Neutrophil (primary cell): ENCODE results near the gene IPPK.
A peak's percentile ranks its signal among the peaks of the same experiment; 100 is the strongest.

Source experiments
- H3K27ac ChIP-seq: fragments of 200-600 bp; sonication (generic); 2 replicates; pipeline ENCODE4 v1.5.1; 2016; ENCODE audit warnings: mild to moderate bottlenecking, moderate library complexity
- H3K27me3 ChIP-seq: fragments of 200-600 bp; sonication (generic); 2 replicates; pipeline ENCODE4 v1.6.0; 2016; ENCODE audit warnings: mild to moderate bottlenecking
- H3K36me3 ChIP-seq: fragments of 200-600 bp; sonication (generic); 2 replicates; pipeline ENCODE4 v1.5.1; 2017
- H3K4me1 ChIP-seq, 2 experiments: fragments of 200-600 bp in 1 of 2; sonication (generic) in 1 of 2; 1 replicate in 1 of 2; 2 replicates in 1 of 2; pipeline versions ENCODE4 v1.5.1 to v1.6.1; 2013 to 2016; ENCODE audit warnings: low read depth in 1 of 2, low read length in 1 of 2, mild to moderate bottlenecking in 1 of 2, moderate library complexity in 1 of 2; ENCODE audit not compliant: control insufficient read depth in 1 of 2, insufficient read depth in 1 of 2
- H3K4me3 ChIP-seq, 2 experiments: fragments of 200-600 bp in 1 of 2; sonication (generic) in 1 of 2; 1 replicate in 1 of 2; 2 replicates in 1 of 2; pipeline ENCODE4 v1.5.1; 2013 to 2016; ENCODE audit warnings: low read depth in 1 of 2, low read length in 1 of 2, mild to moderate bottlenecking in 1 of 2, moderate library complexity in 1 of 2
- H3K9me3 ChIP-seq: fragments of 200-600 bp; sonication (generic); 2 replicates; pipeline ENCODE4 v1.5.1; 2016
- CTCF ChIP-seq: fragments of 200-600 bp; sonication (generic); IDR thresholded peaks from 2 replicates; pipeline ENCODE4 v1.5.1; 2016; ENCODE audit warnings: antibody characterized with exemption

The IPPK gene

GRCh38 chr9:92716557-92716956, 46.6 kb upstream of the IPPK start:
- Histone ChIP-seq H3K27me3 (no peaks in the 10 kb centered on the region), H3K27ac (no peak overlapping the region), H3K9me3 (no peaks in the 10 kb centered on the region), H3K36me3 (peaks cover 91% of the 10 kb centered on the region), H3K4me3 (no peak overlapping the region), H3K4me1 (peaks cover 22 to 23% of the 10 kb centered on the region in 2 experiments)
- peak; percentile 85 for TF ChIP-seq CTCF

- TF ChIP-seq CTCF: no peak
- Histone ChIP-seq H3K27ac (no peak overlapping the region), H3K9me3 (no peaks in the 10 kb centered on the region), H3K4me1 (peaks cover 17 to 19% of the 10 kb centered on the region in 2 experiments), H3K36me3 (peaks cover 91% of the 10 kb centered on the region), H3K27me3 (no peaks in the 10 kb centered on the region), H3K4me3 (no peak overlapping the region)
Observed at GRCh38 chr9:92715488-92716231, 45.7 kb upstream of the IPPK start.

GRCh38 chr9:92714787-92715487, 45.0 kb upstream of the IPPK start:
- Histone ChIP-seq H3K4me3 (no peak overlapping the region), H3K36me3 (peaks cover 91% of the 10 kb centered on the region), H3K4me1 (peaks cover 14 to 15% of the 10 kb centered on the region in 2 experiments), H3K27ac (no peak overlapping the region), H3K27me3 (no peaks in the 10 kb centered on the region), H3K9me3 (no peaks in the 10 kb centered on the region)
- no peak for TF ChIP-seq CTCF

GRCh38 chr9:92714016-92714415, 44.1 kb upstream of the IPPK start:
- peaks cover 14 to 15% of the 10 kb centered on the region in 2 experiments for H3K4me1 ChIP-seq
- peaks cover 91% of the 10 kb centered on the region for H3K36me3 ChIP-seq
- H3K27ac ChIP-seq: no peak overlapping the region
- no peak overlapping the region for H3K4me3 ChIP-seq
- no peaks in the 10 kb centered on the region for H3K9me3 ChIP-seq
- TF ChIP-seq CTCF: no peak
- H3K27me3 ChIP-seq: no peaks in the 10 kb centered on the region

GRCh38 chr9:92713528-92713927, 43.6 kb upstream of the IPPK start:
- Histone ChIP-seq H3K27me3 (no peaks in the 10 kb centered on the region), H3K4me1 (peaks cover 14 to 15% of the 10 kb centered on the region in 2 experiments), H3K27ac (no peak overlapping the region), H3K36me3 (peaks cover 89% of the 10 kb centered on the region), H3K4me3 (no peak overlapping the region), H3K9me3 (no peaks in the 10 kb centered on the region)
- no peak for TF ChIP-seq CTCF
